Ramos (cell line): ENCODE measurements around the gene RBM10.

Source experiments
- in situ Hi-C: fragments of 300-500 bp; cut with MboI; formaldehyde crosslinking; loops from one replicate; pipeline ENCODE4 v1.14.3; 2022; ENCODE audit warnings: low sequenced_read_pairs; ENCODE audit not compliant: unreplicated experiment

RBM10 gene

DNA sequence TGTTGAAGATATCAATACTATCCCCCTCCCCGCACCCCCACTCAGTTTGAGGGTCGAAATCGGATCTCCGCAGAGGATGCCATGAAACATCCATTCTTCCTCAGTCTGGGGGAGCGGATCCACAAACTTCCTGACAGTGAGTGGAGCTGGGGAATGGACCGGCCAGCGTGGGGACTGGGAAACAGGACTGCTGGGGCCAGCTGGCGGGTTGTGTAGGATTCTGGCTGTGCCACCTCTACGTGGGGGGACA is 82.2 kb downstream of the RBM10 start:
- in situ Hi-C loops = no loop called here

DNA sequence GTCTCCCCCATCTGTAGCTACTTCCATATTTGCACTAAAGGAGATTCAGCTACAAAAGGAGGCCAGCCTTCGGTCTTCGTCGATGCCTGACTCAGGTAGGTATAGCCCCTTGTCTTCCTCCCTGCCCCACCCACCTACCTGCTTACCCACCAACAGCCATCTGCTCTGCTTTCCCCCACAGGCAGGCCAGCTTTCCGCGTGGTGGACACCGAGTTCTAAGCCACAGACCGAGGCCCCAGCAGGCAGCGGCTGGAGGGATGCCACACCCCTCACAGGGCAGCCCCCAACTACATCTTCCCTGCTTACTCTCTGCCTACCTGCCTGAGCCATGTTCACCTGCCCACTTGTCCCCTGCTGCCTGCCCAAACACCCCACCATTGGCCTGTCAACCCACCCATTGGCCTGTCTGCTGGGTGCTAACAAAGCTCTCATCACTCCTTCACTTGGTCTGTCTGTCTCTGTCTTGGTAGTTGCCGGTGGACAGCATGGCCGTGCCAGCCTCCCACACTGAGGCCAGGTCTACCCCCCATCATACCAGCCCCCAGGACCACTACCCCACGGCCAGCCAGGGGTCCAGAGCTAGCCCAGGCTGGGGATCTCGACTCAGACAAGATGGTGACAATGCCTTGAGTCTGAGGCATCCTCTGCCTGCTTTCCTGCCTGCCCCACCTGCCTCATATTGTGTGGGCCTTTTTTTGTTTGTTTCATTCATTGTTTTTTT is 83.7 kb downstream of the RBM10 start:
- in situ Hi-C loops = no loop called here

DNA sequence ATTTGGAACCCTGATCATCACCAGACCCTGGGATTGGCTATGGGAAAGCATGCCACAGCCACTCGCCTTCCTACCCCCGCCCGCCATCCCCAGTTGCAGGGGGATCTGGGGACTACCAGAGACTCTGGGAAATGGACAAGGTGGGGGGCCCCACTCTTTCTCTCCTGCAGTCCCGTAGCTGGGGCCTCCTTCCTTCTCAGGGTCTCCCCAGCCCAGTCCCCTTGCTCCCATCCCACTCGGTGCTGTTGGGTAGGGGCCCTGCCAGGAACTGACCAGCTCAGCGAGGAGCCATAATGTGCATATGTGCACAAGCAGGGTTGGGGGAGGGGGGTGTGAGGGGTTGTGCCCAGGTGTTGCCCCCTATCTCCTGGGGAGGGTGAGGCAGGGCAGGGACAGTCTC is 84.4 kb downstream of the RBM10 start:
- in situ Hi-C loops = no loop called here

DNA sequence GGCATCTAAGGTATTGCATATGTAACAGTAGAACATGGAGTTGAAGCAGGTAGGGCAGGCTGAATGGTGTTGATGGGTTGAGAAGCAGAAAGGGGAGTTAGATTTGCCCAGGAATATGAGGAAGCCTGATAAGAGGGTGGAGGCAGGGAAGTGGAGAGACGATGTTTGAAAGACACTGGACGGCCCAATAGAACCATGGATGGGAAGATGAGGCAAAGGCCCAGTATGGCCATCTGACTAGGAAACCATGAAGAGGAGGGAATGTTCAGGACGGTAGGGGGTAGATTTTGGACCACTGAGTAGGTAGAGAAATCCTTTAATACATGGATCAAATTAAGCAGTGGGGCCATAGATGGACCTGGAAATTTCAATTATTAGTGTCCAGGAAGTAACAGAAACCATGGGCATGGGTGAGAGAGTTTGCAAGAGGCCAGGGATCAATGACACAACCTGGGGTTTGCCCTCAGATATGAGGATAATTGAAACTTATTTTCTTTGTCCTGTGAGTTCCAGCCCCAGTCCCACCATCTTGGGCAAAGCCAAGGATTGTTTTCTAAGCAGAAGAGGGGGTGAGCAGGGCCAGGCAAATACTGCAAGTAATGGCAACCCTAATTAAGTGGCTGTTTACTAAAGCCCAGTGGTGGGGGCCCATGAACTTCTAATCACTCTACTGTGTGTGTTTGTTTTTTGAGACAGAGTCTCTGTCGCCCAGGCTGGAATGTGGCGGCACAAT is 85.3 kb downstream of the RBM10 start:
- in situ Hi-C loops = no loop called here

DNA sequence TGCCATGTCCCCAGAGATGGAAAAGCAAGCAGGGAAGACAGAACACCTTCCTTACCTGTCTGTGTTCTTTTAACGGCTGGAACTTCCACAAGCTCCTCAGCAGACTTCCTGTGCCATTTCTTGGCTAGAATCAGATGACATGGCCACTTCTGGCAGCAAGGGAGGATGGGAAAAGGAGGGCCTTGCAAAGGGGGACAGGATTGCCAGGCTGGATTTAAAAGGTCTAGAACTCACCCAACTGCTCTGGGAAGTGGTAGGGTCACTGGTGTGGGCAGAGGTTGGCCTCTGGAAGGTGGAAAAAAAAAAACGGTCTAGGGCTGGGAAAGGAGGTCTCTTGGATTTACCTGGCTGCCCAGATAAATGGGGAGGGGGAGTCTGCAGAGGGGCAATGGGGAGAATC is 86.1 kb downstream of the RBM10 start:
- in situ Hi-C loops = no loop called here

DNA sequence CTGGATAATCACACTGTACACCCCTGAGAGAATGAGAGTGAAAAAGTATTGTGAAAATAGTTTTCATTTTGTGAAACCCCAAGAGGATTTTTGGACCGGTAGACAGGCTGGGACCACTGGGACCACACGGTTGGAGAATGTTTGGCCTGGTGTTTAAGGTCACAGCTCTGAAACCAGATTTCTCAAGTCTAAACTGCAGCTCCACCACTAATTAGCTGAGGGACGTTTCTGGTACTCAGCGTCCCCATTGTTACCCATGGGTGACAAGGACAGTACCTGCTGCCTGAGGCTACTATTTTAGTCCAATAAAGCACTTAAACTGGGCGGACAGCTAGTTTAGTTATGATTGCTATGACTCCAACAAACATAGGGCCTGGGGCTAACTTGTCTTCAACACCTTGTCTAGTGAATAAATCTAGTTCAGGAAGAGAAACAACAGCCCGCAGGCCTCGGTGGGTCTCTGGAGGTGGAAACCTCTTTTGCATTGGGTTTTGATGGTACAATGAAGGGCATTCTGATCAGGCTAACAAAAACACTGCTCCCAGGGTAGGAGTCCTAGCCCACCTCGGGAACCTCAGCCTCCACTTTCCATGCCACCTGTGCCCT is 87.3 kb downstream of the RBM10 start:
- in situ Hi-C loops = no loop called here

DNA sequence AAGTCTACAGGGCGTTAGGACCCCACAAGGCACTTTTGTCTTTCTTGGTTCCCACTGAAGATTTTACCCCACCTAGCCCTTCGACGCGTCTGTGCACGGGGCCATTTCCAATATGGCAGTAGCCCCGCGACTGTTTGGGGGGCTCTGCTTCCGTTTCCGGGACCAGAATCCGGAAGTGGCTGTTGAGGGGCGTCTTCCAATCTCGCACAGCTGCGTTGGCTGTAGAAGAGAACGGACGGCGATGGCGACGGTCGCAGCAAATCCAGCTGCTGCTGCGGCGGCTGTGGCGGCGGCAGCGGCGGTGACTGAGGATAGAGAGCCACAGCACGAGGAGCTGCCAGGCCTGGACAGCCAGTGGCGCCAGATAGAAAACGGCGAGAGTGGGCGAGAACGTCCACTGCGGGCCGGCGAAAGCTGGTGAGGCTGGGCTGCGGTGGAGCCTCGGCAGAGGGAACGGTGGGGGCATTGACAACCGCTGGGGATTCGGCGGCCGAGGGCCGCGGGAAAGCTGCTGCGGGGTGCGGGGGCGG is 87.8 kb downstream of the RBM10 start, which contains the start of gene USP11:
Gene USP11, plus strand, starts transcription at position 207 of the 530 bp plus-strand sequence. Its CDS starts 35 bp downstream, at position 242.
- in situ Hi-C loops = no loop called here

DNA sequence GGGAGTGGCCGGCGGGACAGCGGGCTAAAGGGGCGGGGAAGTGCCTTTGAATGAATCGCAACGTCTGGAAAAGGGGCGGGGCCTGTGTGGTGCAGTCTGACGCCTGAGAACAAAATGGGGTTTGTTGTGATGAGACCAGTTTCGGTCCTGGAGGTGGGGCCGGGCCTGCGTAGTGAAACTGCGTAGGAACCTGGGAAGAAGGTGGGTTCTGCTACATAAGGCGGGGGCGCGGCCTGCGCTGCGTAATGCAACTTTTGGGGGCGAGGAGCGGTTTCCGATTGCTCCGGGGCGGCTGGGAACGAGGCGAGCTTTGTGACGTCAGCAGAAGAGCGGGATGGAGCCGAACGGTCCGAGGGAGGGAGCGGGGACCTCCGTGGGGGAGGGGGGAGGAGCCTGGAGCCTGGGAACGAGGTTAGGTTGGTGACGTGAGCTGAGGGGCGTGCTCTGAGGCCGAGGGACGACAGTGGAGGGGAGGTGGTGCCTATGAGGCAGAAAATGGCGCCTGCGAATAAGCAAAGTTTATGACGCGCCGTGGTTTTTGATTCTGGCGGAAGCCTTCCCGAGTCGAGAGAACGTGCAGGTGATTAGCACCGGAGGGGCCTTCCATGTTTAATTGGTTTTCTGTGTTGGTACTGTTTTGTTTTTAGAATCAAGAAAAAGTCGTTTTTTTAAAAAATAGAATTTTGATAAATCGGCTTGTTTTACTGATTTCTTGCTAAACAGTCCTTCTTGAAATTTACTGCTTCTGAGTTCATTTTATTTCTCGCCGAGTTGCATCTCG is 88.5 kb downstream of the RBM10 start:
- in situ Hi-C loops = no loop called here

DNA sequence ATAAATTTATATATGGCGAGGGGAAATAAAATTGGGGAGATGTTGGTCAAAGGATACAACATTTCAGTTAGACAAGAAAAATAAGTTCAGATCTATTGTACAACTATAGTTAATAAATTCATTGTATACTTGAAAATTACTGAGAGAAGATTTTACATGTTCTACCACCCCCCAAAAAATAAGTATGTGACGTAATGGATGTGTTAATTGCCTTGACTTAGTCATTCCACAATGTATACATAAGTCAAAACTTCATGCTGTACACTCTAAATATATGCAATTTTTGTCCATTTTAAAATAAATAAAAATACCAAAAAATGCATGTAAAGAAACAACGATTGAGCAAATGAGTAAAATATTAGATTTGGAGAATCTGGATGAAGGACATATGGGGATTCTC is 89.6 kb downstream of the RBM10 start:
- in situ Hi-C loops = no loop called here

DNA sequence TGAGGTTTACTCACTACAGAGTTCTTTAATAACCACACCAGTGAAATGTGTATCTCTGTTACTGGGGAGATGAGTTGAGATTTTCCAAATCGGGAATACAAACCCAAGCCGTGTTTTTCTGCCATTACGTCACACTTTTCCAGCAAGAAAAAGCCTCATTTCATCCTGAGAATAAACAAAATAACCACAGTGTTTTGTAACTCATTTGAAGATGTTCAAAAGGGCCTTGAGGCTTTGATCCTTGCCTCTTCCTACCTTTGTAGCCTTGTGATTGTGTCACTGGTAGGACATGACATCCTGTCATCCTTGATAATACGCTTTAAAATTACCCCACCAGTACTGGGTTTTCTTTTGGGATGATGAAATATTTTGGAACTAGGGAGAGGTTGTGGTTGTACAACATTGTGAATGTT is 90.7 kb downstream of the RBM10 start:
- in situ Hi-C loops = no loop called here
